Breast epithelium (tissue), 3 donors: ENCODE data around the gene PHACTR1.

Source experiments
- CTCF ChIP-seq, 3 donors: fragments of 450-650 bp; IDR thresholded peaks; one replicate each; pipeline ENCODE4 v1.5.1; 2016 to 2017; ENCODE audit warnings: antibody characterized with exemption in 3 of 3, mild to moderate bottlenecking in 3 of 3, moderate library complexity in 3 of 3
- POLR2A ChIP-seq: fragments of 450-650 bp; IDR thresholded peaks from one replicate; pipeline ENCODE4 v1.6.1; 2016; ENCODE audit warnings: antibody characterized with exemption, mild to moderate bottlenecking, moderate library complexity

- TF ChIP-seq CTCF (IDR thresholded peaks at IDR 0.05) (no peak), POLR2A (no peak)
Measured at GRCh38 chr6:13081189-13081563, 364.6 kb downstream of the PHACTR1 start.
